HepG2 (cell line): ENCODE measurements around the gene RNF5. TPM values are rescaled to one million over a fixed set of nuclear protein-coding genes. Genes with fewer than 3 reads are reported as not detected.

Experiments used
- BATF2 ChIP-seq: sonication (generic); formaldehyde crosslinking; IDR thresholded peaks from 2 replicates; pipeline ENCODE4 v1.8.0; 2022; ENCODE audit warnings: mild to moderate bottlenecking, missing genetic modification reagents, moderate library complexity
- GMEB1 ChIP-seq: sonication (generic); formaldehyde crosslinking; IDR thresholded peaks from 2 replicates; pipeline ENCODE4 v1.5.1; 2020; ENCODE audit warnings: missing genetic modification reagents, mild to moderate bottlenecking, borderline replicate concordance
- GTF3A ChIP-seq: sonication (generic); formaldehyde crosslinking; conservative IDR thresholded peaks from 2 replicates; pipeline ENCODE4 v1.4.0; 2020; ENCODE audit warnings: mild to moderate bottlenecking, missing genetic modification reagents
- HMG20A ChIP-seq: IDR thresholded peaks from 2 replicates; pipeline ENCODE4 v1.6.1; 2016; ENCODE audit warnings: borderline replicate concordance
- IKZF1 ChIP-seq: fragments of 450-650 bp; IDR thresholded peaks from 2 replicates; pipeline ENCODE4 v1.7.1; 2016
- IKZF5 ChIP-seq: IDR thresholded peaks from 2 replicates; pipeline ENCODE4 v1.6.1; 2018; ENCODE audit warnings: missing genetic modification reagents, mild to moderate bottlenecking, missing compliant biosample characterization
- ISX ChIP-seq: sonication (generic); formaldehyde crosslinking; conservative IDR thresholded peaks from 2 replicates; pipeline ENCODE4 v1.5.0; 2020; ENCODE audit warnings: missing genetic modification reagents
- NR2C2 ChIP-seq: sonication (generic); formaldehyde crosslinking; IDR thresholded peaks from 2 replicates; pipeline ENCODE4 v1.4.0; 2020; ENCODE audit warnings: missing genetic modification reagents, mild to moderate bottlenecking, moderate library complexity, borderline replicate concordance
- NRL ChIP-seq: sonication (generic); formaldehyde crosslinking; IDR thresholded peaks from 2 replicates; pipeline ENCODE4 v1.5.0; 2020; ENCODE audit warnings: missing genetic modification reagents, mild to moderate bottlenecking, moderate library complexity, borderline replicate concordance
- PCBP1 ChIP-seq: fragments of 200-400 bp; formaldehyde crosslinking; IDR thresholded peaks from 2 replicates; pipeline ENCODE4 v1.6.1; 2017; ENCODE audit warnings: mild to moderate bottlenecking, low read depth, low read length, borderline replicate concordance
- PRDM4 ChIP-seq: sonication (generic); formaldehyde crosslinking; IDR thresholded peaks from 2 replicates; pipeline ENCODE4 v1.9.0; 2021; ENCODE audit warnings: missing genetic modification reagents, borderline replicate concordance
- RXRA ChIP-seq: sonication (generic); formaldehyde crosslinking; IDR thresholded peaks from 2 replicates; pipeline ENCODE4 v1.5.1; 2020; ENCODE audit warnings: missing genetic modification reagents
- THAP11 ChIP-seq: IDR thresholded peaks from 2 replicates; pipeline ENCODE4 v1.6.1; 2016; ENCODE audit warnings: missing biosample characterization, missing genetic modification reagents
- XBP1 ChIP-seq: sonication (generic); formaldehyde crosslinking; IDR thresholded peaks from 2 replicates; pipeline ENCODE4 v1.5.0; 2020; ENCODE audit warnings: missing genetic modification reagents
- ZBTB2 ChIP-seq: sonication (generic); formaldehyde crosslinking; IDR thresholded peaks from 2 replicates; pipeline ENCODE4 v1.8.0; 2022; ENCODE audit warnings: low read depth, missing genetic modification reagents
- ZBTB3 ChIP-seq: sonication (generic); formaldehyde crosslinking; IDR thresholded peaks from 2 replicates; pipeline ENCODE4 v1.4.0; 2020; ENCODE audit warnings: low read depth, mild to moderate bottlenecking, moderate library complexity, missing genetic modification reagents, borderline replicate concordance
- ZBTB7B ChIP-seq: sonication (generic); formaldehyde crosslinking; IDR thresholded peaks from 2 replicates; pipeline ENCODE4 v1.4.0; 2020; ENCODE audit warnings: missing genetic modification reagents
- ZNF354B ChIP-seq: sonication (generic); formaldehyde crosslinking; IDR thresholded peaks from 2 replicates; pipeline ENCODE4 v1.8.0; 2022; ENCODE audit warnings: mild to moderate bottlenecking, missing genetic modification reagents
- ZNF546 ChIP-seq: sonication (generic); formaldehyde crosslinking; conservative IDR thresholded peaks from 2 replicates; pipeline ENCODE4 v1.8.1; 2023; ENCODE audit warnings: mild to moderate bottlenecking, missing genetic modification reagents
- ZNF556 ChIP-seq: sonication (generic); formaldehyde crosslinking; IDR thresholded peaks from 2 replicates; pipeline ENCODE4 v1.4.0; 2020; ENCODE audit warnings: mild to moderate bottlenecking, missing genetic modification reagents, borderline replicate concordance
- ZNF720 ChIP-seq: sonication (generic); formaldehyde crosslinking; IDR thresholded peaks from 2 replicates; pipeline ENCODE4 v1.4.0; 2020; ENCODE audit warnings: missing genetic modification reagents
- ZSCAN25 ChIP-seq: sonication (generic); formaldehyde crosslinking; IDR thresholded peaks from 2 replicates; pipeline ENCODE4 v1.8.0; 2022; ENCODE audit warnings: mild to moderate bottlenecking, missing genetic modification reagents
- polyA plus RNA-seq, 8 experiments: library from polyadenylated mRNA; depleted of rRNA in 3 of 8; stranded (reverse) in 7 of 8; unstranded in 1 of 8; fragments of >200 nt; fragmentation: Illumina TruSeq in 4 of 8; extraction: Trizol in 4 of 8; gene quantifications; 2 replicates each; pipeline versions ENCODE4 v1.2.1 to v1.2.3, GENCODE V29; 2011 to 2016; ENCODE audit warnings: low read depth in 4 of 8, missing spikeins in 1 of 8, mixed read lengths in 1 of 8; ENCODE audit not compliant: insufficient read depth in 1 of 8
- total RNA-seq, 5 experiments: library from RNA; depleted of rRNA; stranded (reverse); fragments of >200 nt; fragmentation: Illumina TruSeq; extraction: Trizol; gene quantifications; 2 replicates each; pipeline ENCODE4 v1.2.3, GENCODE V29; 2016; ENCODE audit warnings: low read depth in 1 of 5

RNF5 gene
- total and polyA plus RNA-seq, 2 of the 13 experiments (the other 11 are each of a cell fraction or from before 2014, with no cell fraction given), result 98.0 to 131 TPM

GRCh38 chr6:32195902-32196681 lies 17.9 kb downstream of the RNF5 start (continued):
- TF ChIP-seq BATF2 (CRISPR knock-in tag) (peak; percentile 69; the same call in 1 of the 2 replicates), GMEB1 (CRISPR knock-in tag) (peak; percentile 98), PCBP1 (no peak; the same call in none of the 2 replicates), ZNF720 (CRISPR knock-in tag) (peak; percentile 74; the same call in 1 of the 2 replicates), ZBTB7B (CRISPR knock-in tag) (peak; percentile 18; the same call in 1 of the 2 replicates), XBP1 (no peak), HMG20A (no peak), IKZF5 (CRISPR knock-in tag) (peak; percentile 47; the same call in 1 of the 2 replicates), ZBTB2 (CRISPR knock-in tag) (peak; percentile 47), NRL (CRISPR knock-in tag) (peak; percentile 96), THAP11 (CRISPR knock-in tag) (peak; percentile 4), ZNF354B (CRISPR knock-in tag) (no peak), ZNF546 (peak; percentile 88; the same call in 1 of the 2 replicates), ISX (CRISPR knock-in tag) (no peak; the same call in 1 of the 2 replicates), NR2C2 (CRISPR knock-in tag) (peak; percentile 82), PRDM4 (CRISPR knock-in tag) (peak; percentile 53; the same call in 1 of the 2 replicates), ZBTB3 (0 out of 2 replicates have a peak, but pooled peaks have one; percentile 37), ZSCAN25 (CRISPR knock-in tag) (peak; percentile 17), ZNF556 (CRISPR knock-in tag) (peak; percentile 86), RXRA (CRISPR knock-in tag) (peak; percentile 71; the same call in 1 of the 2 replicates), IKZF1 (no peak), GTF3A (CRISPR knock-in tag) (no peak)
